SK-N-SH treated with all-trans-retinoic acid at 6 μM for 48 hours (cell line): ENCODE data around the gene FBXO22.

Experiments
- ATAC-seq: fragments of 200-7000 bp; cut with Tn5 transposase; 3 replicates; pipeline ENCODE4 v1.9.1; 2020; ENCODE audit warnings: mild to moderate bottlenecking, moderate library complexity
- CREB5 ChIP-seq: fragments of 250-450 bp; sonication (Bioruptor Pico); IDR thresholded peaks from 2 replicates; pipeline ENCODE4 v1.5.1; 2020; ENCODE audit warnings: low read depth, mild to moderate bottlenecking, moderate library complexity
- CSDC2 ChIP-seq: fragments of 250-450 bp; sonication (Bioruptor Pico); IDR thresholded peaks from 2 replicates; pipeline ENCODE4 v1.5.0; 2020; ENCODE audit warnings: mild to moderate bottlenecking, moderate library complexity
- GLIS3 ChIP-seq: fragments of 250-450 bp; sonication (Bioruptor Pico); IDR thresholded peaks from 2 replicates; pipeline ENCODE4 v1.5.0; 2020; ENCODE audit warnings: mild to moderate bottlenecking, moderate library complexity
- ISL1 ChIP-seq: fragments of 250-450 bp; sonication (Bioruptor Pico); IDR thresholded peaks from 2 replicates; pipeline ENCODE4 v2.1.2; 2022; ENCODE audit warnings: mild to moderate bottlenecking, moderate library complexity
- OSR1 ChIP-seq: fragments of 250-450 bp; sonication (Bioruptor Pico); IDR thresholded peaks from 2 replicates; pipeline ENCODE4 v1.8.0; 2022; ENCODE audit warnings: moderate library complexity, mild to moderate bottlenecking, inconsistent platforms
- PPARA ChIP-seq: fragments of 250-450 bp; sonication (Bioruptor Pico); IDR thresholded peaks from 2 replicates; pipeline ENCODE4 v1.5.0; 2020; ENCODE audit warnings: mild to moderate bottlenecking, borderline replicate concordance
- RARB ChIP-seq: fragments of 250-450 bp; sonication (Bioruptor Pico); IDR thresholded peaks from 2 replicates; pipeline ENCODE4 v1.8.0; 2021; ENCODE audit warnings: mild to moderate bottlenecking, moderate library complexity
- TOX ChIP-seq: fragments of 250-450 bp; sonication (Bioruptor Pico); IDR thresholded peaks from 2 replicates; pipeline ENCODE4 v1.8.0; 2021; ENCODE audit warnings: mild to moderate bottlenecking, moderate library complexity, borderline replicate concordance
- ZFP3 ChIP-seq: fragments of 250-450 bp; sonication (Bioruptor Pico); IDR thresholded peaks from 2 replicates; pipeline ENCODE4 v1.5.0; 2020; ENCODE audit warnings: mild to moderate bottlenecking, moderate library complexity
- ZFP30 ChIP-seq: fragments of 450-650 bp; formaldehyde crosslinking; IDR thresholded peaks from 2 replicates; pipeline ENCODE4 v1.5.0; 2022; ENCODE audit warnings: mild to moderate bottlenecking, moderate library complexity
- ZNF70 ChIP-seq: fragments of 450-650 bp; formaldehyde crosslinking; IDR thresholded peaks from 2 replicates; pipeline ENCODE4 v1.5.0; 2020; ENCODE audit warnings: mild to moderate bottlenecking, moderate library complexity
- ZNF8 ChIP-seq: fragments of 450-650 bp; formaldehyde crosslinking; IDR thresholded peaks from 2 replicates; pipeline ENCODE4 v1.5.0; 2020; ENCODE audit warnings: mild to moderate bottlenecking, moderate library complexity
- TF ChIP-seq, protein P1 (sequence below): fragments of 250-450 bp; sonication (Bioruptor Pico); IDR thresholded peaks from 2 replicates; pipeline ENCODE4 v1.5.1; 2021; ENCODE audit warnings: mild to moderate bottlenecking, moderate library complexity
- TF ChIP-seq, protein P2 (sequence below): fragments of 250-450 bp; sonication (Bioruptor Pico); IDR thresholded peaks from 2 replicates; pipeline ENCODE4 v1.8.0; 2020; ENCODE audit warnings: mild to moderate bottlenecking, moderate library complexity, borderline replicate concordance
- TF ChIP-seq, protein P3 (sequence below): fragments of 250-450 bp; sonication (Bioruptor Pico); IDR thresholded peaks from 2 replicates; pipeline ENCODE4 v1.5.0; 2020; ENCODE audit warnings: mild to moderate bottlenecking, moderate library complexity

Gene FBXO22

DNA sequence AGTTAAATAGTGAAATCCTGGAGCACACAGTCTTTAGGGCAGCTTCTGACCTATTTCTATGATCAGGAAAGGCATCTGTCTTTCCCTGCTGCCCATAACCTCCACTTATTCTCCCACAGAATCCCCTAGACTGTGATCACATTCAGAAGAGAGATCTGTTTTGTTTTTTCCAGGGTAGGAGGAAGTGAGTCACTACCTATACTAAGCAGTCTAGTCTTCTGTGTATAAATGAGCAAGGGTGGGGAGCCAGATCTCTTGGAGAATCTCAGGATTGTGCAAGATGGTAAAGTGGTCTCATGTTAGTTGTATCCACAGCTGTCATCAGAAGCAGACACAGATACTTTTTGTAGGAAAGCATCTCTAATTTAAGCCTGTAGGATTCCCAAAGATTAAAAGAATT lies 11.8 kb upstream of the FBXO22 start:
- ATAC-seq, result peak; percentile 96
- TF ChIP-seq, protein P1, sequence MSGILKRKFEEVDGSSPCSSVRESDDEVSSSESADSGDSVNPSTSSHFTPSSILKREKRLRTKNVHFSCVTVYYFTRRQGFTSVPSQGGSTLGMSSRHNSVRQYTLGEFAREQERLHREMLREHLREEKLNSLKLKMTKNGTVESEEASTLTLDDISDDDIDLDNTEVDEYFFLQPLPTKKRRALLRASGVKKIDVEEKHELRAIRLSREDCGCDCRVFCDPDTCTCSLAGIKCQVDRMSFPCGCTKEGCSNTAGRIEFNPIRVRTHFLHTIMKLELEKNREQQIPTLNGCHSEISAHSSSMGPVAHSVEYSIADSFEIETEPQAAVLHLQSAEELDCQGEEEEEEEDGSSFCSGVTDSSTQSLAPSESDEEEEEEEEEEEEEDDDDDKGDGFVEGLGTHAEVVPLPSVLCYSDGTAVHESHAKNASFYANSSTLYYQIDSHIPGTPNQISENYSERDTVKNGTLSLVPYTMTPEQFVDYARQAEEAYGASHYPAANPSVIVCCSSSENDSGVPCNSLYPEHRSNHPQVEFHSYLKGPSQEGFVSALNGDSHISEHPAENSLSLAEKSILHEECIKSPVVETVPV (CRISPR knock-in tag), result no peak
- TF ChIP-seq ZFP3 (CRISPR knock-in tag) (no peak), RARB (CRISPR knock-in tag) (no peak), ZNF8 (CRISPR knock-in tag) (no peak), ISL1 (CRISPR knock-in tag) (peak; percentile 53; the same call in 1 of the 2 replicates), ZNF70 (CRISPR knock-in tag) (peak; percentile 62; the same call in 1 of the 2 replicates)

GRCh38 chr15:75895731-75896130 lies 7.9 kb upstream of the FBXO22 start:
- no peak for ATAC-seq
- TF ChIP-seq GLIS3 (CRISPR knock-in tag) (no peak), CSDC2 (CRISPR knock-in tag) (no peak), PPARA (no peak), TOX (no peak)
- TF ChIP-seq, protein P1 (CRISPR knock-in tag), result no peak

DNA sequence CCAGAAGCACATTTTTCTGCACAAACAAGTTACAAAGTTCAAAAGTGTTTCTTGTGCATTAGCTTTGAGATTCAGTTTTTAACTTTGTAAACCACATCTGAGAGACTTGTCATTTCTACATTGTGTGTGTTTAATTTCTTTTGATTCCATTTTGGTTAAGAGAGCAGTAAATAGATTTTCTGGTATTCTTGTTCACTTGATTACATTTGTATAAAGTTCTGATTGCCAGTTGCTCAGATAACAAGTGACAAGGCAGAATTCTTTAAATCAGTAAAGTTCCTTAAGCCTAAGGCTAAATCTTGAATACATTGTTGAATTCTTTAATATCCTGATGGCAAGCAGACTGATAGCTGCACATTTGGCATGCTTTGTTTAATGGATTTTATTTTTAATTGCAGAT lies 3.1 kb upstream of the FBXO22 start:
- TF ChIP-seq, protein P2, sequence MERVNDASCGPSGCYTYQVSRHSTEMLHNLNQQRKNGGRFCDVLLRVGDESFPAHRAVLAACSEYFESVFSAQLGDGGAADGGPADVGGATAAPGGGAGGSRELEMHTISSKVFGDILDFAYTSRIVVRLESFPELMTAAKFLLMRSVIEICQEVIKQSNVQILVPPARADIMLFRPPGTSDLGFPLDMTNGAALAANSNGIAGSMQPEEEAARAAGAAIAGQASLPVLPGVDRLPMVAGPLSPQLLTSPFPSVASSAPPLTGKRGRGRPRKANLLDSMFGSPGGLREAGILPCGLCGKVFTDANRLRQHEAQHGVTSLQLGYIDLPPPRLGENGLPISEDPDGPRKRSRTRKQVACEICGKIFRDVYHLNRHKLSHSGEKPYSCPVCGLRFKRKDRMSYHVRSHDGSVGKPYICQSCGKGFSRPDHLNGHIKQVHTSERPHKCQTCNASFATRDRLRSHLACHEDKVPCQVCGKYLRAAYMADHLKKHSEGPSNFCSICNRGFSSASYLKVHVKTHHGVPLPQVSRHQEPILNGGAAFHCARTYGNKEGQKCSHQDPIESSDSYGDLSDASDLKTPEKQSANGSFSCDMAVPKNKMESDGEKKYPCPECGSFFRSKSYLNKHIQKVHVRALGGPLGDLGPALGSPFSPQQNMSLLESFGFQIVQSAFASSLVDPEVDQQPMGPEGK (CRISPR knock-in tag), result no peak
- no peak for TF ChIP-seq ZFP3 (CRISPR knock-in tag)
- TF ChIP-seq, protein P1 (CRISPR knock-in tag), result no peak
- no peak for ATAC-seq

GRCh38 chr15:75902129-75902557 lies 1.5 kb upstream of the FBXO22 start:
- TF ChIP-seq TOX (no peak), PPARA (no peak), ZNF70 (CRISPR knock-in tag) (no peak), OSR1 (CRISPR knock-in tag) (no peak), CREB5 (no peak), ISL1 (CRISPR knock-in tag) (no peak), ZFP30 (CRISPR knock-in tag) (no peak)
- TF ChIP-seq, protein P1 (CRISPR knock-in tag), result no peak
- TF ChIP-seq, protein P3, sequence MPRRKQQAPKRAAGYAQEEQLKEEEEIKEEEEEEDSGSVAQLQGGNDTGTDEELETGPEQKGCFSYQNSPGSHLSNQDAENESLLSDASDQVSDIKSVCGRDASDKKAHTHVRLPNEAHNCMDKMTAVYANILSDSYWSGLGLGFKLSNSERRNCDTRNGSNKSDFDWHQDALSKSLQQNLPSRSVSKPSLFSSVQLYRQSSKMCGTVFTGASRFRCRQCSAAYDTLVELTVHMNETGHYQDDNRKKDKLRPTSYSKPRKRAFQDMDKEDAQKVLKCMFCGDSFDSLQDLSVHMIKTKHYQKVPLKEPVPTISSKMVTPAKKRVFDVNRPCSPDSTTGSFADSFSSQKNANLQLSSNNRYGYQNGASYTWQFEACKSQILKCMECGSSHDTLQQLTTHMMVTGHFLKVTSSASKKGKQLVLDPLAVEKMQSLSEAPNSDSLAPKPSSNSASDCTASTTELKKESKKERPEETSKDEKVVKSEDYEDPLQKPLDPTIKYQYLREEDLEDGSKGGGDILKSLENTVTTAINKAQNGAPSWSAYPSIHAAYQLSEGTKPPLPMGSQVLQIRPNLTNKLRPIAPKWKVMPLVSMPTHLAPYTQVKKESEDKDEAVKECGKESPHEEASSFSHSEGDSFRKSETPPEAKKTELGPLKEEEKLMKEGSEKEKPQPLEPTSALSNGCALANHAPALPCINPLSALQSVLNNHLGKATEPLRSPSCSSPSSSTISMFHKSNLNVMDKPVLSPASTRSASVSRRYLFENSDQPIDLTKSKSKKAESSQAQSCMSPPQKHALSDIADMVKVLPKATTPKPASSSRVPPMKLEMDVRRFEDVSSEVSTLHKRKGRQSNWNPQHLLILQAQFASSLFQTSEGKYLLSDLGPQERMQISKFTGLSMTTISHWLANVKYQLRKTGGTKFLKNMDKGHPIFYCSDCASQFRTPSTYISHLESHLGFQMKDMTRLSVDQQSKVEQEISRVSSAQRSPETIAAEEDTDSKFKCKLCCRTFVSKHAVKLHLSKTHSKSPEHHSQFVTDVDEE, result no peak
- ATAC-seq, result no peak
